SK-N-SH (cell line): Measurements from ENCODE around the gene ABLIM1.

Source experiments
- EP300 ChIP-seq, 2 experiments: IDR thresholded peaks; 2 replicates each; pipeline versions ENCODE4 v1.4.0 to v1.6.1; 2012; ENCODE audit warnings: borderline replicate concordance in 1 of 2, low read depth in 1 of 2, low read length in 1 of 2
- GABPA ChIP-seq: IDR thresholded peaks from 2 replicates; pipeline ENCODE4 v1.4.0; 2012; ENCODE audit warnings: low read depth, mild to moderate bottlenecking
- MEF2A ChIP-seq: IDR thresholded peaks from 2 replicates; pipeline ENCODE4 v1.4.0; 2012; ENCODE audit warnings: low read depth, borderline replicate concordance
- NFIC ChIP-seq: IDR thresholded peaks from 2 replicates; pipeline ENCODE4 v1.4.0; 2012; ENCODE audit warnings: borderline replicate concordance
- POLR2AphosphoS5 ChIP-seq: IDR thresholded peaks from 2 replicates; pipeline ENCODE4 v1.6.1; 2012; ENCODE audit warnings: low read depth, low read length
- TF ChIP-seq, protein P1 (sequence below): fragments of 200-600 bp; sonication (generic); IDR thresholded peaks from 2 replicates; pipeline ENCODE4 v1.6.1; 2017; ENCODE audit warnings: antibody characterized with exemption, mild to moderate bottlenecking, moderate library complexity

DNA sequence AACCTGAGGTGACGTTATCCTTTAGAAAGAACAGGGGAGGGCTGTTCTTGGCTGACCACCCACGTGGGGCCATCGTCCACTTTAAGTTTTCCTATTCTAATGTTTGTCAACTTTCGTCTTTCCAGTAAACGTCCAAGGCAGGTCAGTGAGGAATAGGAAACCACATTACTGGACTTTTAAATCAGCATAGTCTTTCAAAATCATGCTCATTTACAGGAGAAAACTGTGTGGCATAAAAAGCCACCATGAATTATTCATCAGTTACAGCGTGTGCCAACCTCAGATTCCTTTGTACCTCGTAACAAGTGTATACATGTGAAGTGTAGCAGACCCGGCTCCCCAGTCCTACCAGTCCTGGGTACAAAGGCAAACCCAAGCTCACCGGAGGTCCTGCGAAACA is 25.1 kb upstream of the ABLIM1 start:
- TF ChIP-seq POLR2AphosphoS5 (no peak), EP300 (IDR thresholded peaks at IDR 0.05; ENCODE audit: borderline replicate concordance in 1 of 2, low read depth in 1 of 2, low read length in 1 of 2) (no peak), NFIC (no peak), GABPA (no peak), MEF2A (no peak)
- TF ChIP-seq, protein P1, sequence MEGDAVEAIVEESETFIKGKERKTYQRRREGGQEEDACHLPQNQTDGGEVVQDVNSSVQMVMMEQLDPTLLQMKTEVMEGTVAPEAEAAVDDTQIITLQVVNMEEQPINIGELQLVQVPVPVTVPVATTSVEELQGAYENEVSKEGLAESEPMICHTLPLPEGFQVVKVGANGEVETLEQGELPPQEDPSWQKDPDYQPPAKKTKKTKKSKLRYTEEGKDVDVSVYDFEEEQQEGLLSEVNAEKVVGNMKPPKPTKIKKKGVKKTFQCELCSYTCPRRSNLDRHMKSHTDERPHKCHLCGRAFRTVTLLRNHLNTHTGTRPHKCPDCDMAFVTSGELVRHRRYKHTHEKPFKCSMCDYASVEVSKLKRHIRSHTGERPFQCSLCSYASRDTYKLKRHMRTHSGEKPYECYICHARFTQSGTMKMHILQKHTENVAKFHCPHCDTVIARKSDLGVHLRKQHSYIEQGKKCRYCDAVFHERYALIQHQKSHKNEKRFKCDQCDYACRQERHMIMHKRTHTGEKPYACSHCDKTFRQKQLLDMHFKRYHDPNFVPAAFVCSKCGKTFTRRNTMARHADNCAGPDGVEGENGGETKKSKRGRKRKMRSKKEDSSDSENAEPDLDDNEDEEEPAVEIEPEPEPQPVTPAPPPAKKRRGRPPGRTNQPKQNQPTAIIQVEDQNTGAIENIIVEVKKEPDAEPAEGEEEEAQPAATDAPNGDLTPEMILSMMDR = no peak
